ENCODE measurements around the gene CIITA.
"Not testable (repeated sequence)": the region's sequence is repeated elsewhere in the genome, so short reads cannot be mapped to it uniquely, and the experiment has no call there.

The CIITA gene

GRCh38 chr16:10941935-10942351, 64.9 kb downstream of the CIITA start:
- not testable (repeated sequence) for H3K36me3 ChIP-seq (ENCODE audit: control insufficient read depth, insufficient read depth, low read length, severe bottlenecking); H3K27me3 ChIP-seq (replicated peaks; ENCODE audit: control insufficient read depth, insufficient read depth, low read length); H3K9me3 ChIP-seq (ENCODE audit: control insufficient read depth, low read length)
- H3K9ac ChIP-seq (ENCODE audit: low read length) = peak overlapping the region; percentile 89
- peak overlapping the region; percentile 93 for H3K4me3 ChIP-seq (ENCODE audit: low read length)
- peak; percentile 36 for DNase-seq (ENCODE audit: low read depth)
- peaks cover 80% of the 10 kb centered on the region for H3K4me1 ChIP-seq (ENCODE audit: control insufficient read depth, insufficient read depth, low read length)

GRCh38 chr16:10942352-10943063, 65.5 kb downstream of the CIITA start, which contains the start of gene DEXI:
Gene DEXI, minus strand, starts transcription at chr16:10942468. Its CDS starts 463 bp downstream, at chr16:10942005.
- no peaks in the 10 kb centered on the region for H3K27me3 ChIP-seq (replicated peaks; ENCODE audit: control insufficient read depth, insufficient read depth, low read length)
- DNase-seq (ENCODE audit: low read depth) = peak; percentile 98
- peak within 1 kb of the TSS; percentile 93 for H3K4me3 ChIP-seq (ENCODE audit: low read length)
- H3K4me1 ChIP-seq (ENCODE audit: control insufficient read depth, insufficient read depth, low read length) = peaks cover 75% of the 10 kb centered on the region
- H3K36me3 ChIP-seq (ENCODE audit: control insufficient read depth, insufficient read depth, low read length, severe bottlenecking) = no peaks in the 10 kb centered on the region
- H3K9me3 ChIP-seq (ENCODE audit: control insufficient read depth, low read length) = no peaks in the 10 kb centered on the region
- peak within 1 kb of the TSS; percentile 89 for H3K9ac ChIP-seq (ENCODE audit: low read length)

- Histone ChIP-seq H3K4me3 (ENCODE audit: low read length) (peak overlapping the region; percentile 93), H3K4me1 (ENCODE audit: control insufficient read depth, insufficient read depth, low read length) (peaks cover 70% of the 10 kb centered on the region), H3K9me3 (ENCODE audit: control insufficient read depth, low read length) (no peaks in the 10 kb centered on the region), H3K36me3 (ENCODE audit: control insufficient read depth, insufficient read depth, low read length, severe bottlenecking) (no peaks in the 10 kb centered on the region), H3K27me3 (replicated peaks; ENCODE audit: control insufficient read depth, insufficient read depth, low read length) (no peaks in the 10 kb centered on the region), H3K9ac (ENCODE audit: low read length) (peak overlapping the region; percentile 84)
- DNase-seq (ENCODE audit: low read depth) = no peak
Observed at GRCh38 chr16:10943064-10943353, 66.0 kb downstream of the CIITA start.

GRCh38 chr16:10944249-10945064, 67.5 kb downstream of the CIITA start, which contains the start of gene CLEC16A:
Gene CLEC16A, plus strand, starts transcription at chr16:10944564. Its CDS starts 154 bp downstream, at chr16:10944718.
- H3K4me1 ChIP-seq (ENCODE audit: control insufficient read depth, insufficient read depth, low read length) = peaks cover 66% of the 10 kb centered on the region
- no peaks in the 10 kb centered on the region for H3K9me3 ChIP-seq (ENCODE audit: control insufficient read depth, low read length)
- DNase-seq (ENCODE audit: low read depth) = peak; percentile 99
- peak within 1 kb of the TSS; percentile 86 for H3K9ac ChIP-seq (ENCODE audit: low read length)
- no peaks in the 10 kb centered on the region for H3K27me3 ChIP-seq (replicated peaks; ENCODE audit: control insufficient read depth, insufficient read depth, low read length)
- peak within 1 kb of the TSS; percentile 93 for H3K4me3 ChIP-seq (ENCODE audit: low read length)
- no peaks in the 10 kb centered on the region for H3K36me3 ChIP-seq (ENCODE audit: control insufficient read depth, insufficient read depth, low read length, severe bottlenecking)

- DNase-seq (ENCODE audit: low read depth) = no peak
- Histone ChIP-seq H3K4me1 (ENCODE audit: control insufficient read depth, insufficient read depth, low read length) (peaks cover 66% of the 10 kb centered on the region), H3K27me3 (replicated peaks; ENCODE audit: control insufficient read depth, insufficient read depth, low read length) (no peaks in the 10 kb centered on the region), H3K9ac (ENCODE audit: low read length) (peak overlapping the region; percentile 86), H3K9me3 (ENCODE audit: control insufficient read depth, low read length) (no peaks in the 10 kb centered on the region), H3K4me3 (ENCODE audit: low read length) (peak overlapping the region; percentile 89), H3K36me3 (ENCODE audit: control insufficient read depth, insufficient read depth, low read length, severe bottlenecking) (no peaks in the 10 kb centered on the region)
Observed at GRCh38 chr16:10945065-10945787, 68.2 kb downstream of the CIITA start.

- Histone ChIP-seq H3K9ac (ENCODE audit: low read length) (no peak overlapping the region), H3K36me3 (ENCODE audit: control insufficient read depth, insufficient read depth, low read length, severe bottlenecking) (no peaks in the 10 kb centered on the region), H3K9me3 (ENCODE audit: control insufficient read depth, low read length) (no peaks in the 10 kb centered on the region), H3K4me1 (ENCODE audit: control insufficient read depth, insufficient read depth, low read length) (peaks cover 63% of the 10 kb centered on the region), H3K4me3 (ENCODE audit: low read length) (peak overlapping the region; percentile 89), H3K27me3 (replicated peaks; ENCODE audit: control insufficient read depth, insufficient read depth, low read length) (no peaks in the 10 kb centered on the region)
- DNase-seq (ENCODE audit: low read depth) = peak; percentile 23
Observed at GRCh38 chr16:10946308-10946707, 69.3 kb downstream of the CIITA start.

- no peak for DNase-seq (ENCODE audit: low read depth)
- no peak overlapping the region for H3K4me3 ChIP-seq (ENCODE audit: low read length)
- H3K4me1 ChIP-seq (ENCODE audit: control insufficient read depth, insufficient read depth, low read length) = peaks cover 62% of the 10 kb centered on the region
- no peaks in the 10 kb centered on the region for H3K27me3 ChIP-seq (replicated peaks; ENCODE audit: control insufficient read depth, insufficient read depth, low read length)
- H3K9ac ChIP-seq (ENCODE audit: low read length) = no peak overlapping the region
- no peaks in the 10 kb centered on the region for H3K36me3 ChIP-seq (ENCODE audit: control insufficient read depth, insufficient read depth, low read length, severe bottlenecking)
- H3K9me3 ChIP-seq (ENCODE audit: control insufficient read depth, low read length) = no peaks in the 10 kb centered on the region
Observed at GRCh38 chr16:10947211-10947787, 70.3 kb downstream of the CIITA start.

- H3K4me1 ChIP-seq (ENCODE audit: control insufficient read depth, insufficient read depth, low read length) = peaks cover 46% of the 10 kb centered on the region
- DNase-seq (ENCODE audit: low read depth) = no peak
Observed at GRCh38 chr16:10949424-10949970, 72.5 kb downstream of the CIITA start.

GRCh38 chr16:10950393-10950792, 73.4 kb downstream of the CIITA start:
- peak; percentile 40 for DNase-seq (ENCODE audit: low read depth)
- no peaks in the 10 kb centered on the region for H3K9me3 ChIP-seq (ENCODE audit: control insufficient read depth, low read length)
- H3K36me3 ChIP-seq (ENCODE audit: control insufficient read depth, insufficient read depth, low read length, severe bottlenecking) = no peaks in the 10 kb centered on the region
- H3K4me1 ChIP-seq (ENCODE audit: control insufficient read depth, insufficient read depth, low read length) = peaks cover 41% of the 10 kb centered on the region
- H3K4me3 ChIP-seq (ENCODE audit: low read length) = no peak overlapping the region
- H3K27me3 ChIP-seq (replicated peaks; ENCODE audit: control insufficient read depth, insufficient read depth, low read length) = no peaks in the 10 kb centered on the region
- H3K9ac ChIP-seq (ENCODE audit: low read length) = no peak overlapping the region

More at GRCh38 chr16:10949424-10949970, 72.5 kb downstream of the CIITA start:
- Histone ChIP-seq H3K27me3 (replicated peaks; ENCODE audit: control insufficient read depth, insufficient read depth, low read length) (no peaks in the 10 kb centered on the region), H3K4me3 (ENCODE audit: low read length) (no peak overlapping the region), H3K9me3 (ENCODE audit: control insufficient read depth, low read length) (no peaks in the 10 kb centered on the region), H3K36me3 (ENCODE audit: control insufficient read depth, insufficient read depth, low read length, severe bottlenecking) (no peaks in the 10 kb centered on the region), H3K9ac (ENCODE audit: low read length) (no peak overlapping the region)

- Histone ChIP-seq H3K4me3 (ENCODE audit: low read length) (no peak overlapping the region), H3K9me3 (ENCODE audit: control insufficient read depth, low read length) (no peaks in the 10 kb centered on the region), H3K4me1 (ENCODE audit: control insufficient read depth, insufficient read depth, low read length) (peaks cover 34% of the 10 kb centered on the region), H3K27me3 (replicated peaks; ENCODE audit: control insufficient read depth, insufficient read depth, low read length) (no peaks in the 10 kb centered on the region), H3K36me3 (ENCODE audit: control insufficient read depth, insufficient read depth, low read length, severe bottlenecking) (no peaks in the 10 kb centered on the region), H3K9ac (ENCODE audit: low read length) (no peak overlapping the region)
- DNase-seq (ENCODE audit: low read depth) = no peak
Observed at GRCh38 chr16:10951026-10951425, 74.0 kb downstream of the CIITA start.
